Adrenal gland (tissue), 5 donors: ENCODE data around the gene PHC2.

Source experiments
- CTCF ChIP-seq, 6 experiments: fragments of 450-650 bp in 4 of 6; fragments of 200-600 bp in 2 of 6; sonication (generic) in 1 of 6; IDR thresholded peaks; 1 replicate in 5 of 6; 2 replicates in 1 of 6; pipeline versions ENCODE4 v1.5.1 to v1.8.0; 2016 to 2021; ENCODE audit warnings: antibody characterized with exemption in 6 of 6, mild to moderate bottlenecking in 2 of 6, moderate library complexity in 1 of 6
- POLR2A ChIP-seq, 2 donors: fragments of 450-650 bp; IDR thresholded peaks; one replicate each; pipeline ENCODE4 v1.6.1; 2017; ENCODE audit warnings: antibody characterized with exemption in 2 of 2, mild to moderate bottlenecking in 2 of 2, moderate library complexity in 1 of 2
- donor health status: DM: no; HTN: no; CAD: no.

GRCh38 chr1:33368431-33368830 lies 62.5 kb downstream of the PHC2 start:
- TF ChIP-seq POLR2A (IDR thresholded peaks at IDR 0.05), result no peak
- TF ChIP-seq CTCF (IDR thresholded peaks at IDR 0.05), result no peak
